A549 (cell line): Measurements from ENCODE around the gene LGALS7. TPM values are rescaled to one million over a fixed set of nuclear protein-coding genes. Genes with fewer than 3 reads are reported as not detected.

Experiments
- ATAC-seq, 2 experiments: fragments of 200-7000 bp in 1 of 2; fragments of >200 bp in 1 of 2; cut with Nextera tagmentation in 1 of 2; cut with Tn5 transposase in 1 of 2; 3 replicates each; pipeline versions ENCODE4 v1.8.0 to v1.9.1; 2018 to 2020; ENCODE audit warnings: mild to moderate bottlenecking in 1 of 2, moderate library complexity in 1 of 2
- CTCF ChIA-PET: fragments of 300-600 bp; sonication (Branson Sonifier 250); formaldehyde crosslinking; extraction: SDS; loops from one replicate; lab custom pipeline; 2021; ENCODE audit warnings: antibody characterized with exemption, inconsistent platforms; lab: Yijun Ruan, JAX
- POLR2A ChIA-PET: fragments of 350-600 bp; formaldehyde crosslinking; extraction: SDS; loops from one replicate; lab custom pipeline; 2021; ENCODE audit warnings: antibody characterized with exemption, inconsistent platforms; lab: Yijun Ruan, JAX
- DNase-seq, 2 experiments: peaks; one replicate each; pipeline versions ENCODE4 v3.0.0 to v3.0.0-alpha.2; 2011 to 2016; ENCODE audit warnings: low read depth in 1 of 2, low spot score in 1 of 2
- FAIRE-seq: peaks from 2 replicates; lab custom pipeline; 2011; peaks lifted over from hg19 to GRCh38; lab: Jason Lieb, UNC
- H3K27ac ChIP-seq, 2 experiments: fragments of >200 bp; sonication (Bioruptor Twin); formaldehyde crosslinking; 3 replicates each; pipeline ENCODE4 v1.5.1; 2016 to 2017
- H3K4me1 ChIP-seq: fragments of >200 bp; sonication (Bioruptor Twin); formaldehyde crosslinking; 3 replicates; pipeline ENCODE4 v1.6.1; 2016
- H3K4me2 ChIP-seq: fragments of >200 bp; sonication (Bioruptor Twin); formaldehyde crosslinking; 3 replicates; pipeline ENCODE4 v1.6.1; 2016
- H3K4me3 ChIP-seq: fragments of >200 bp; sonication (Bioruptor Twin); formaldehyde crosslinking; 3 replicates; pipeline ENCODE4 v1.5.1; 2016
- H3K9me3 ChIP-seq: fragments of >200 bp; sonication (Bioruptor Twin); formaldehyde crosslinking; 3 replicates; pipeline ENCODE4 v1.6.1; 2016
- BHLHE40 ChIP-seq: IDR thresholded peaks from 2 replicates; pipeline ENCODE4 v1.6.1; 2012; ENCODE audit warnings: low read depth, low read length, inconsistent platforms
- CBX2 ChIP-seq: fragments of 200-600 bp; sonication (generic); IDR thresholded peaks from 2 replicates; pipeline ENCODE4 v1.6.1; 2016; ENCODE audit warnings: low read depth, mild to moderate bottlenecking, borderline replicate concordance
- CHD4 ChIP-seq: fragments of 200-600 bp; sonication (generic); IDR thresholded peaks from 2 replicates; pipeline ENCODE4 v1.6.1; 2016; ENCODE audit warnings: antibody characterized with exemption, mild to moderate bottlenecking, borderline replicate concordance
- EHMT2 ChIP-seq: fragments of 200-600 bp; sonication (generic); IDR thresholded peaks from 2 replicates; pipeline ENCODE4 v1.6.1; 2016; ENCODE audit warnings: antibody characterized with exemption, low read depth, mild to moderate bottlenecking, moderate library complexity
- ESRRA ChIP-seq: fragments of 150-350 bp; IDR thresholded peaks from 2 replicates; pipeline ENCODE4 v1.6.1; 2014; ENCODE audit warnings: mild to moderate bottlenecking, low read length, borderline replicate concordance
- HEYL ChIP-seq: fragments of 250-450 bp; sonication (Bioruptor Pico); IDR thresholded peaks from 2 replicates; pipeline ENCODE4 v1.8.0; 2021; ENCODE audit warnings: mild to moderate bottlenecking, moderate library complexity
- JUN ChIP-seq, 2 experiments: fragments of >200 bp; sonication (Bioruptor Twin); formaldehyde crosslinking; IDR thresholded peaks; 2 replicates in 1 of 2; 3 replicates in 1 of 2; pipeline ENCODE4 v1.6.1; 2016 to 2017
- JUNB ChIP-seq: fragments of >200 bp; sonication (Bioruptor Twin); formaldehyde crosslinking; IDR thresholded peaks from 2 replicates; pipeline ENCODE4 v1.6.1; 2016
- KDM1A ChIP-seq: fragments of 200-600 bp; sonication (generic); IDR thresholded peaks from 2 replicates; pipeline ENCODE4 v1.6.1; 2016; ENCODE audit warnings: low read depth, mild to moderate bottlenecking
- MYC ChIP-seq: IDR thresholded peaks from 2 replicates; pipeline ENCODE4 v1.6.1; 2012; ENCODE audit warnings: mild to moderate bottlenecking, inconsistent platforms, low read length, improper control_type of control experiment, borderline replicate concordance
- NPAS2 ChIP-seq: fragments of 250-450 bp; sonication (Bioruptor Pico); IDR thresholded peaks from 2 replicates; pipeline ENCODE4 v1.8.0; 2022; ENCODE audit warnings: mild to moderate bottlenecking, moderate library complexity, borderline replicate concordance
- NR3C1 ChIP-seq: fragments of >200 bp; sonication (Bioruptor Twin); formaldehyde crosslinking; IDR thresholded peaks from 3 replicates; pipeline ENCODE4 v1.6.1; 2017
- PHF8 ChIP-seq: fragments of 200-600 bp; sonication (generic); IDR thresholded peaks from 2 replicates; pipeline ENCODE4 v1.6.1; 2016; ENCODE audit warnings: low read depth, mild to moderate bottlenecking, antibody characterized with exemption, moderate library complexity, borderline replicate concordance
- RCOR1 ChIP-seq: fragments of 150-350 bp; IDR thresholded peaks from 2 replicates; pipeline ENCODE4 v1.6.1; 2014; ENCODE audit warnings: antibody characterized with exemption, low read length, low read depth
- SREBF2 ChIP-seq: fragments of 450-650 bp; IDR thresholded peaks from 2 replicates; pipeline ENCODE4 v1.6.1; 2014; ENCODE audit warnings: mild to moderate bottlenecking, moderate library complexity
- ZC3H11A ChIP-seq: fragments of 450-650 bp; IDR thresholded peaks from 2 replicates; pipeline ENCODE4 v1.6.1; 2014; ENCODE audit warnings: antibody characterized with exemption, mild to moderate bottlenecking
- ZFP36 ChIP-seq: fragments of 450-650 bp; IDR thresholded peaks from 2 replicates; pipeline ENCODE4 v1.6.1; 2014; ENCODE audit warnings: borderline replicate concordance; ENCODE audit not compliant: partially characterized antibody
- WGBS: methylation state at CpG from one replicate; pipeline ENCODE4 v1.1.6; 2017; ENCODE audit errors: missing lambda C conversion rate; 5-methylcytosine and 5-hydroxymethylcytosine counted together
- polyA plus RNA-seq, 4 experiments: library from polyadenylated mRNA; depleted of rRNA in 3 of 4; stranded (reverse); fragments of >200 nt; fragmentation: RNase III in 1 of 4; extraction: RNeasy Plus Mini Kit Qiagen cat#74134 plus additional on column Dnase treatment in 1 of 4; gene quantifications; 2 replicates in 3 of 4; 3 replicates in 1 of 4; pipeline ENCODE4 v1.2.3, GENCODE V29; 2011 to 2017
- TF ChIP-seq, protein P1 (sequence below): fragments of 250-450 bp; sonication (Bioruptor Pico); IDR thresholded peaks from 2 replicates; pipeline ENCODE4 v1.5.0; 2021; ENCODE audit warnings: mild to moderate bottlenecking, moderate library complexity, borderline replicate concordance
- TF ChIP-seq, protein P2 (sequence below): fragments of 450-650 bp; IDR thresholded peaks from 2 replicates; pipeline ENCODE4 v1.6.1; 2014; ENCODE audit warnings: antibody characterized with exemption
- TF ChIP-seq, protein P3 (sequence below): fragments of 250-450 bp; sonication (Bioruptor Pico); IDR thresholded peaks from 2 replicates; pipeline ENCODE4 v1.5.0; 2020; ENCODE audit warnings: low read depth, mild to moderate bottlenecking, moderate library complexity
- TF ChIP-seq, protein P4 (sequence below): fragments of 150-350 bp; IDR thresholded peaks from 2 replicates; pipeline ENCODE4 v1.6.1; 2014; ENCODE audit warnings: low read depth, mild to moderate bottlenecking, low read length
- TF ChIP-seq, protein P5 (sequence below): fragments of >200 bp; sonication (Bioruptor Twin); formaldehyde crosslinking; IDR thresholded peaks from 3 replicates; pipeline ENCODE4 v1.5.1; 2016
- TF ChIP-seq, protein P6 (sequence below): IDR thresholded peaks from 2 replicates; pipeline ENCODE4 v1.6.1; 2012

Gene LGALS7
- polyA plus RNA-seq, 2 of the 4 experiments (the other 2 are of a cell fraction): not detected

DNA sequence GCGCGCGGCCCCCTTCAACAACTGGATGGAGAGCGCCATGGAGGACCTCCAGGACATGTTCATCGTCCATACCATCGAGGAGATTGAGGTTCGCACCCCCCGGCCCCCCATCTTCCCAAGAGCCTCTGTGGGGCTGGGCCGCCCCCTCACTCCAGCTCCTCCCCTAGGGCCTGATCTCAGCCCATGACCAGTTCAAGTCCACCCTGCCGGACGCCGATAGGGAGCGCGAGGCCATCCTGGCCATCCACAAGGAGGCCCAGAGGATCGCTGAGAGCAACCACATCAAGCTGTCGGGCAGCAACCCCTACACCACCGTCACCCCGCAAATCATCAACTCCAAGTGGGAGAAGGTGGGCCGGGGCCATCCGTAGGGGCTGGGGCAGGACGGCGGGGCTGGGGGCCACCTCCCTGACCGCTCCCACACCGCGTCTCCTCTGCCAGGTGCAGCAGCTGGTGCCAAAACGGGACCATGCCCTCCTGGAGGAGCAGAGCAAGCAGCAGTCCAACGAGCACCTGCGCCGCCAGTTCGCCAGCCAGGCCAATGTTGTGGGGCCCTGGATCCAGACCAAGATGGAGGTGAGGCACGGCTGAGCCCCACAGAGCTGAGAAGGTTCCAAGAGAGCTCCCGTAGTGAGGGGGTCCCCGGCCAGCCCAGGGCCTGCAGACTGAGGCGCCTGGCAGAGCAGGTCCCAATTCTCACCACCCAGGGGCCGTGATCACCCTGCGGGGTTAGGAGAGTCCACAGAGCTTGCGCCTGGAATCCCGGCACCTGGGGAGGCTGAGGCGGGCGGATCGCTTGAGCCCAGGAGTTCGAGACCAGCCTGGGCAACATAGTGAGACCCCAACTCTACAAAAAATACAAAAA is 49.1 kb downstream of the LGALS7 start:
- H3K4me3 ChIP-seq: no peak overlapping the region
- H3K9me3 ChIP-seq: no peaks in the 10 kb centered on the region
- no peak for DNase-seq
- 92% methylated on average over 42 of the region's 42 CpGs for WGBS
- CTCF ChIA-PET: interaction anchor here (1.1 to 38.0 kb wide), 16 partner anchors 7 to 322 kb away, joined by 3 to 764 read pairs (median 6); partner anchors contain the start of genes FAM98C, MRPS12 and SARS2
- no peak overlapping the region for H3K4me2 ChIP-seq
- TF ChIP-seq MYC (no peak), EHMT2 (no peak)
- TF ChIP-seq, protein P1, sequence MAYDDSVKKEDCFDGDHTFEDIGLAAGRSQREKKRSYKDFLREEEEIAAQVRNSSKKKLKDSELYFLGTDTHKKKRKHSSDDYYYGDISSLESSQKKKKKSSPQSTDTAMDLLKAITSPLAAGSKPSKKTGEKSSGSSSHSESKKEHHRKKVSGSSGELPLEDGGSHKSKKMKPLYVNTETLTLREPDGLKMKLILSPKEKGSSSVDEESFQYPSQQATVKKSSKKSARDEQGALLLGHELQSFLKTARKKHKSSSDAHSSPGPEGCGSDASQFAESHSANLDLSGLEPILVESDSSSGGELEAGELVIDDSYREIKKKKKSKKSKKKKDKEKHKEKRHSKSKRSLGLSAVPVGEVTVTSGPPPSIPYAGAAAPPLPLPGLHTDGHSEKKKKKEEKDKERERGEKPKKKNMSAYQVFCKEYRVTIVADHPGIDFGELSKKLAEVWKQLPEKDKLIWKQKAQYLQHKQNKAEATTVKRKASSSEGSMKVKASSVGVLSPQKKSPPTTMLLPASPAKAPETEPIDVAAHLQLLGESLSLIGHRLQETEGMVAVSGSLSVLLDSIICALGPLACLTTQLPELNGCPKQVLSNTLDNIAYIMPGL: no peak
- FAIRE-seq: no peak
- peaks cover 43% of the 10 kb centered on the region for H3K4me1 ChIP-seq
- no peak for ATAC-seq
- POLR2A ChIA-PET: interaction anchor here (0.6 to 1.0 kb wide), 3 partner anchors 78 to 108 kb away, joined by 3 read pairs; no protein-coding TSS in a partner anchor
- peak overlapping the region in 1 of 2 experiments; percentile 0; a peak in 1 of 6 replicates for H3K27ac ChIP-seq

DNA sequence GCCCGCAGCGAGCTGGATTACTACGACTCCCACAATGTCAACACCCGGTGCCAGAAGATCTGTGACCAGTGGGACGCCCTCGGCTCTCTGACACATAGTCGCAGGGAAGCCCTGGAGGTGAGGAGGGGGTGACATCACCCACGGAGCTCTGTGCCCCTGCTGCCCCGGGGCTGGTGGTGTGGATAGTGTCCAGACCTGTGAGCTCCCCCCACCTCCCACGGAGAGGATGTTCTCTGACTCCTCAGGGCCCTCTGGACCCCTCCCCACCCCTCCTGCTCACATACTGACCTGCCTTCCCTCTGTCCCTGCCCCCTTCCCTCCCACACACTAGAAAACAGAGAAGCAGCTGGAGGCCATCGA is 49.7 kb downstream of the LGALS7 start:
- H3K4me3 ChIP-seq: no peak overlapping the region
- DNase-seq (no peak), ATAC-seq (no peak), FAIRE-seq (no peak)
- TF ChIP-seq SREBF2: no peak
- no peaks in the 10 kb centered on the region for H3K9me3 ChIP-seq
- POLR2A ChIA-PET: interaction anchor here (0.6 to 1.6 kb wide), 2 partner anchors 11 to 87 kb away, joined by 3 to 4 read pairs; no protein-coding TSS in a partner anchor
- peak overlapping the region in 1 of 2 experiments; percentile 55; a peak in 2 of 6 replicates for H3K27ac ChIP-seq
- CTCF ChIA-PET: interaction anchor here (0.9 to 38.0 kb wide), 16 partner anchors 8 to 321 kb away, joined by 3 to 764 read pairs (median 6); partner anchors contain the start of gene FAM98C
- no peak overlapping the region for H3K4me2 ChIP-seq
- WGBS: 77% methylated on average over 11 of the region's 11 CpGs
- H3K4me1 ChIP-seq: peaks cover 43% of the 10 kb centered on the region

DNA sequence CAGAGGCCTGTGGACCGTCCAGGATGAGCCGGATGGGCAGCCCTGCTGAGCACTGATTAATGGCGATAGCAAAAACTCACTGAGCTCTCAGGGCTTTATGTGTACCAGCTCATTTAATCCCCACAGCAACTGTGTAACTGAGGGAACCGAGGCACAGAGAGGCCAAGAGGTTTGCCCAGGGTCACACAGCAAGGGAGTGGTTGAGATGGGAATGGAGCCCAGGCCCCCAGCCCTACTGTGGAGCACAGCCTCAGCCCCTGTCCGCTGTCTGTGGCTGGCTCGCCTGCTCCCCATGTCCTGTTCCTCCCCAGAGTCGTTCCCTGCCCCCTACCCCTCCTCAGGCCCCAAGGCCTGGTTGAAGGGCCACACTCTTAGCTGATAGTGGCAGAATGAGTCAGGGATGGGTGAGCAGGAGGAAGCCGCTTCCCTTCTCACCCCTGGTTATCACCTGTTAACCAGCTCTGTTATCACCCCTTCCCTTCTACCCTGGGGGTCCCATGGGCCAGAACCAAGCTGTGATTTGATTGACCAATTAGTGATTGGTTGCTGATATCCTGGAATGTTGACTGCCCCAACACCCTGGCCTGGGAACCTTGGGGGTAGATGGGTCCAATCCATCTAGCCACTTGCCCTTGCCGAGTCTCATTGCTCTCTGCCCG is 50.2 kb downstream of the LGALS7 start:
- H3K9me3 ChIP-seq: no peaks in the 10 kb centered on the region
- ChIA-PET POLR2A (interaction anchor here (1.6 kb wide), 1 partner anchor 11 kb away, joined by 4 read pairs; no protein-coding TSS in a partner anchor), CTCF (interaction anchor here (0.6 to 38.0 kb wide), 19 partner anchors 8 to 320 kb away, joined by 3 to 764 read pairs (median 5); partner anchors contain the start of genes FAM98C, MRPS12 and SARS2)
- ATAC-seq (no peak), FAIRE-seq (peak; percentile 18), DNase-seq (no peak)
- peak overlapping the region in 1 of 2 experiments; percentile 55; a peak in 2 of 6 replicates for H3K27ac ChIP-seq
- 87% methylated on average over 10 of the region's 10 CpGs for WGBS
- peaks cover 45% of the 10 kb centered on the region for H3K4me1 ChIP-seq
- H3K4me3 ChIP-seq: no peak overlapping the region
- H3K4me2 ChIP-seq: no peak overlapping the region
- TF ChIP-seq, protein P2, sequence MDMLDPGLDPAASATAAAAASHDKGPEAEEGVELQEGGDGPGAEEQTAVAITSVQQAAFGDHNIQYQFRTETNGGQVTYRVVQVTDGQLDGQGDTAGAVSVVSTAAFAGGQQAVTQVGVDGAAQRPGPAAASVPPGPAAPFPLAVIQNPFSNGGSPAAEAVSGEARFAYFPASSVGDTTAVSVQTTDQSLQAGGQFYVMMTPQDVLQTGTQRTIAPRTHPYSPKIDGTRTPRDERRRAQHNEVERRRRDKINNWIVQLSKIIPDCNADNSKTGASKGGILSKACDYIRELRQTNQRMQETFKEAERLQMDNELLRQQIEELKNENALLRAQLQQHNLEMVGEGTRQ: no peak
- no peak for TF ChIP-seq SREBF2
- no peak for TF ChIP-seq CBX2
- TF ChIP-seq KDM1A: peak; percentile 70; the same call in 1 of the 2 replicates
- TF ChIP-seq, protein P3, sequence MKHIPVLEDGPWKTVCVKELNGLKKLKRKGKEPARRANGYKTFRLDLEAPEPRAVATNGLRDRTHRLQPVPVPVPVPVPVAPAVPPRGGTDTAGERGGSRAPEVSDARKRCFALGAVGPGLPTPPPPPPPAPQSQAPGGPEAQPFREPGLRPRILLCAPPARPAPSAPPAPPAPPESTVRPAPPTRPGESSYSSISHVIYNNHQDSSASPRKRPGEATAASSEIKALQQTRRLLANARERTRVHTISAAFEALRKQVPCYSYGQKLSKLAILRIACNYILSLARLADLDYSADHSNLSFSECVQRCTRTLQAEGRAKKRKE (CRISPR knock-in tag): no peak
- TF ChIP-seq ZC3H11A: no peak
- TF ChIP-seq NR3C1: no peak
- no peak for TF ChIP-seq ESRRA
- TF ChIP-seq JUN (IDR thresholded peaks at IDR 0.05): peak in 1 of 2 experiments; percentile 28; a peak in 1 of 5 replicates
- TF ChIP-seq NPAS2 (CRISPR knock-in tag): no peak
- no peak for TF ChIP-seq HEYL (CRISPR knock-in tag)
- TF ChIP-seq, protein P4, sequence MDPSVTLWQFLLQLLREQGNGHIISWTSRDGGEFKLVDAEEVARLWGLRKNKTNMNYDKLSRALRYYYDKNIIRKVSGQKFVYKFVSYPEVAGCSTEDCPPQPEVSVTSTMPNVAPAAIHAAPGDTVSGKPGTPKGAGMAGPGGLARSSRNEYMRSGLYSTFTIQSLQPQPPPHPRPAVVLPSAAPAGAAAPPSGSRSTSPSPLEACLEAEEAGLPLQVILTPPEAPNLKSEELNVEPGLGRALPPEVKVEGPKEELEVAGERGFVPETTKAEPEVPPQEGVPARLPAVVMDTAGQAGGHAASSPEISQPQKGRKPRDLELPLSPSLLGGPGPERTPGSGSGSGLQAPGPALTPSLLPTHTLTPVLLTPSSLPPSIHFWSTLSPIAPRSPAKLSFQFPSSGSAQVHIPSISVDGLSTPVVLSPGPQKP: no peak
- TF ChIP-seq ZFP36: peak; percentile 93
- TF ChIP-seq PHF8: no peak
- TF ChIP-seq, protein P5, sequence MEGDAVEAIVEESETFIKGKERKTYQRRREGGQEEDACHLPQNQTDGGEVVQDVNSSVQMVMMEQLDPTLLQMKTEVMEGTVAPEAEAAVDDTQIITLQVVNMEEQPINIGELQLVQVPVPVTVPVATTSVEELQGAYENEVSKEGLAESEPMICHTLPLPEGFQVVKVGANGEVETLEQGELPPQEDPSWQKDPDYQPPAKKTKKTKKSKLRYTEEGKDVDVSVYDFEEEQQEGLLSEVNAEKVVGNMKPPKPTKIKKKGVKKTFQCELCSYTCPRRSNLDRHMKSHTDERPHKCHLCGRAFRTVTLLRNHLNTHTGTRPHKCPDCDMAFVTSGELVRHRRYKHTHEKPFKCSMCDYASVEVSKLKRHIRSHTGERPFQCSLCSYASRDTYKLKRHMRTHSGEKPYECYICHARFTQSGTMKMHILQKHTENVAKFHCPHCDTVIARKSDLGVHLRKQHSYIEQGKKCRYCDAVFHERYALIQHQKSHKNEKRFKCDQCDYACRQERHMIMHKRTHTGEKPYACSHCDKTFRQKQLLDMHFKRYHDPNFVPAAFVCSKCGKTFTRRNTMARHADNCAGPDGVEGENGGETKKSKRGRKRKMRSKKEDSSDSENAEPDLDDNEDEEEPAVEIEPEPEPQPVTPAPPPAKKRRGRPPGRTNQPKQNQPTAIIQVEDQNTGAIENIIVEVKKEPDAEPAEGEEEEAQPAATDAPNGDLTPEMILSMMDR: no peak
- no peak for TF ChIP-seq BHLHE40
- TF ChIP-seq, protein P6, sequence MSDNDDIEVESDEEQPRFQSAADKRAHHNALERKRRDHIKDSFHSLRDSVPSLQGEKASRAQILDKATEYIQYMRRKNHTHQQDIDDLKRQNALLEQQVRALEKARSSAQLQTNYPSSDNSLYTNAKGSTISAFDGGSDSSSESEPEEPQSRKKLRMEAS: 0 out of 2 replicates have a peak, but pooled peaks have one; percentile 11
- no peak for TF ChIP-seq RCOR1
- TF ChIP-seq JUNB: no peak
- TF ChIP-seq CHD4: no peak
